ENCODE measurements around the gene DDX17.
"Not testable (repeated sequence)": the region's sequence is repeated elsewhere in the genome, so short reads cannot be mapped to it uniquely, and the experiment has no call there.

DDX17 gene

GRCh38 chr22:38491707-38492348 is 14.3 kb downstream of the DDX17 start:
- DNase-seq: no peak

GRCh38 chr22:38490915-38491314 is 15.2 kb downstream of the DDX17 start:
- no peak for DNase-seq

- no peak for DNase-seq
These were observed 15.6 kb downstream of the DDX17 start for GRCh38 chr22:38490475-38490874.

- DNase-seq: no peak
These were observed 16.5 kb downstream of the DDX17 start for GRCh38 chr22:38489561-38490145.

- no peak for DNase-seq
These were observed 17.0 kb downstream of the DDX17 start for GRCh38 chr22:38489142-38489541.

GRCh38 chr22:38487946-38488345 is 18.2 kb downstream of the DDX17 start:
- no peak for DNase-seq

GRCh38 chr22:38485783-38486182 is 20.3 kb downstream of the DDX17 start:
- no peak for DNase-seq

GRCh38 chr22:38484244-38484643 is 21.9 kb downstream of the DDX17 start:
- DNase-seq: no peak

GRCh38 chr22:38482662-38483308 is 23.3 kb downstream of the DDX17 start:
- DNase-seq: no peak

- no peak for DNase-seq
These were observed 24.2 kb downstream of the DDX17 start for GRCh38 chr22:38481871-38482332.

- no peak for DNase-seq
These were observed 24.8 kb downstream of the DDX17 start for GRCh38 chr22:38481162-38481870.

GRCh38 chr22:38479096-38479837 is 26.8 kb downstream of the DDX17 start:
- DNase-seq: peak; percentile 50 to 85 (median 77)

GRCh38 chr22:38477585-38477984 is 28.5 kb downstream of the DDX17 start:
- no peak for DNase-seq

GRCh38 chr22:38474003-38474607 is 32.0 kb downstream of the DDX17 start:
- peak in 2 of 3 donors; percentile 24 to 29 for DNase-seq

- no peak for DNase-seq
These were observed 34.9 kb downstream of the DDX17 start for GRCh38 chr22:38471237-38471636.

- not testable (repeated sequence) for DNase-seq
These were observed 35.9 kb downstream of the DDX17 start for GRCh38 chr22:38470179-38470578.

GRCh38 chr22:38469306-38469781 is 36.8 kb downstream of the DDX17 start:
- DNase-seq: no peak

- DNase-seq: no peak
These were observed 37.4 kb downstream of the DDX17 start for GRCh38 chr22:38468443-38469305.

GRCh38 chr22:38467904-38468442 is 38.1 kb downstream of the DDX17 start, which contains the start of gene KDELR3:
Gene KDELR3, plus strand, starts transcription at chr22:38468096. Its CDS starts 138 bp downstream, at chr22:38468234.
- DNase-seq: peak; percentile 78 to 93 (median 90)

- DNase-seq: no peak
These were observed 38.6 kb downstream of the DDX17 start for GRCh38 chr22:38467438-38467903.

All from suppressor macrophage treated with lipopolysaccharide for 1 hour (primary cell).